HEK293 (cell line): ENCODE measurements around the gene CBX8.

ENCODE experiments used
- MEIS1 ChIP-seq: sonication (generic); formaldehyde crosslinking; IDR thresholded peaks from 2 replicates; pipeline ENCODE4 v1.8.1; 2022; ENCODE audit warnings: missing genetic modification reagents, mild to moderate bottlenecking, borderline replicate concordance
- YY1 ChIP-seq: fragments of 450-650 bp; formaldehyde crosslinking; IDR thresholded peaks from 2 replicates; pipeline ENCODE4 v1.5.1; 2018; ENCODE audit warnings: missing biosample characterization, missing genetic modification characterization
- ZBTB1 ChIP-seq: fragments of 450-650 bp; formaldehyde crosslinking; IDR thresholded peaks from 2 replicates; pipeline ENCODE4 v1.5.1; 2016; ENCODE audit warnings: missing biosample characterization, missing genetic modification characterization
- ZBTB21 ChIP-seq: fragments of 450-650 bp; formaldehyde crosslinking; IDR thresholded peaks from 2 replicates; pipeline ENCODE4 v1.5.1; 2017; ENCODE audit warnings: missing biosample characterization, missing genetic modification characterization
- ZFP41 ChIP-seq: fragments of 450-650 bp; formaldehyde crosslinking; IDR thresholded peaks from 2 replicates; pipeline ENCODE4 v1.5.1; 2016; ENCODE audit warnings: missing biosample characterization, missing genetic modification characterization, borderline replicate concordance
- ZNF10 ChIP-seq: fragments of 450-650 bp; formaldehyde crosslinking; IDR thresholded peaks from 2 replicates; pipeline ENCODE4 v1.5.1; 2017; ENCODE audit warnings: missing biosample characterization, missing genetic modification characterization
- ZNF169 ChIP-seq: fragments of 450-650 bp; formaldehyde crosslinking; IDR thresholded peaks from 2 replicates; pipeline ENCODE4 v1.5.1; 2016; ENCODE audit warnings: missing biosample characterization, missing genetic modification characterization
- ZNF514 ChIP-seq: fragments of 450-650 bp; formaldehyde crosslinking; IDR thresholded peaks from 2 replicates; pipeline ENCODE4 v1.5.1; 2016; ENCODE audit warnings: missing biosample characterization, missing genetic modification characterization
- ZNF521 ChIP-seq: fragments of 450-650 bp; formaldehyde crosslinking; IDR thresholded peaks from 2 replicates; pipeline ENCODE4 v1.5.1; 2017; ENCODE audit warnings: missing biosample characterization, mild to moderate bottlenecking, missing genetic modification characterization
- ZNF548 ChIP-seq: fragments of 450-650 bp; formaldehyde crosslinking; IDR thresholded peaks from 2 replicates; pipeline ENCODE4 v1.5.1; 2016; ENCODE audit warnings: missing biosample characterization, missing genetic modification characterization
- ZNF610 ChIP-seq: fragments of 450-650 bp; formaldehyde crosslinking; IDR thresholded peaks from 2 replicates; pipeline ENCODE4 v1.5.1; 2016; ENCODE audit warnings: missing biosample characterization, missing genetic modification characterization, borderline replicate concordance
- ZNF670 ChIP-seq: fragments of 450-650 bp; formaldehyde crosslinking; IDR thresholded peaks from 2 replicates; pipeline ENCODE4 v1.5.1; 2016; ENCODE audit warnings: missing biosample characterization, missing genetic modification characterization, low read depth
- TF ChIP-seq, protein P1 (sequence below): fragments of 450-650 bp; formaldehyde crosslinking; conservative IDR thresholded peaks from 2 replicates; pipeline ENCODE4 v1.5.1; 2016; ENCODE audit warnings: low read depth, missing biosample characterization, missing genetic modification characterization
- TF ChIP-seq, protein P2 (sequence below): fragments of 450-650 bp; formaldehyde crosslinking; IDR thresholded peaks from 2 replicates; pipeline ENCODE4 v1.5.1; 2016; ENCODE audit warnings: missing biosample characterization, missing genetic modification characterization
- TF ChIP-seq, protein P3 (sequence below): fragments of 450-650 bp; formaldehyde crosslinking; IDR thresholded peaks from 2 replicates; pipeline ENCODE4 v1.5.1; 2016; ENCODE audit warnings: missing biosample characterization, missing genetic modification characterization
- TF ChIP-seq, protein P4 (sequence below): fragments of 450-650 bp; formaldehyde crosslinking; IDR thresholded peaks from 2 replicates; pipeline ENCODE4 v1.5.1; 2017; ENCODE audit warnings: missing biosample characterization, missing genetic modification characterization
- TF ChIP-seq, protein P5 (sequence below): fragments of 450-650 bp; formaldehyde crosslinking; IDR thresholded peaks from 2 replicates; pipeline ENCODE4 v1.5.1; 2016; ENCODE audit warnings: missing biosample characterization, missing genetic modification characterization, borderline replicate concordance
- TF ChIP-seq, protein P6 (sequence below): fragments of 450-650 bp; formaldehyde crosslinking; IDR thresholded peaks from 2 replicates; pipeline ENCODE4 v1.5.1; 2017; ENCODE audit warnings: missing biosample characterization, missing genetic modification characterization

CBX8 gene

DNA sequence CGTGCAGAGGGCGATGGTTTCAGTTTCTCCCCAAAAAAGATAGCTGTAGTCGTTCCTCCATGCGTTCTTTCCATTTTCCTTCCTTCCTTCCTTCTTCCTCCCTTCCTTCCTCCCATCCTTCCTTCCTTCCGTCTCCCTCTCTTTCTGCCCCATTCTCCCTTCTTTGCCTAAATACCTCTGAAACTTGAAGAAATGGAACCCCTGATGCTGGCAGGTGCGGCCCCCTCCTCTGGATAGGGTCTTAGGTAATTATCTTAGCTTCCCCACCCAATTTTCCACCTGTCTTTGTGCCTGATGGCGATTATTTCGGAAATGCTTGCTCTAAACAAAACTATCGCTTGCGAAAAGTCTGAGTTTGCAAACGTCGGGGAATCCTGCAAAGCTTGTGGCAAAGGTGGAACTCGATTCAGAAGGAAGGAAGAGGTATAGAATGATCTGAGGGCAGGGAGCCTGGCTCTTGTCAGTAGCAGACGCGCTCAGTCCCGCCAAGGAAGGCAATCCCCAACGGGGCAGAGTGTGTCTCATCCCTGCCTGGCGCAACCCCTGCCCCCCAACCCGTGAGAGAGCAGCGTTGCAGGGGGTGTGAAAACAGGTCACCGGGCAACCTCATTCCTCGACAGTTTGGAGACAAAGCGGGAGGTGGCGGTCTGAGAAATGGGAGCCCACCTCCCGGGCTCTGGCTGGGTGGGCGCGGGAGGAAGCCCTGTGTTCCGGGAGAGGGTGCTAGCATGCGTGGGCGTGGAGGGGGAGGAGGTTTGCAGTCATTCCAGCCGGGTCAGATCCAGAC is 2.9 kb upstream of the CBX8 start (continued):
- TF ChIP-seq, protein P1, sequence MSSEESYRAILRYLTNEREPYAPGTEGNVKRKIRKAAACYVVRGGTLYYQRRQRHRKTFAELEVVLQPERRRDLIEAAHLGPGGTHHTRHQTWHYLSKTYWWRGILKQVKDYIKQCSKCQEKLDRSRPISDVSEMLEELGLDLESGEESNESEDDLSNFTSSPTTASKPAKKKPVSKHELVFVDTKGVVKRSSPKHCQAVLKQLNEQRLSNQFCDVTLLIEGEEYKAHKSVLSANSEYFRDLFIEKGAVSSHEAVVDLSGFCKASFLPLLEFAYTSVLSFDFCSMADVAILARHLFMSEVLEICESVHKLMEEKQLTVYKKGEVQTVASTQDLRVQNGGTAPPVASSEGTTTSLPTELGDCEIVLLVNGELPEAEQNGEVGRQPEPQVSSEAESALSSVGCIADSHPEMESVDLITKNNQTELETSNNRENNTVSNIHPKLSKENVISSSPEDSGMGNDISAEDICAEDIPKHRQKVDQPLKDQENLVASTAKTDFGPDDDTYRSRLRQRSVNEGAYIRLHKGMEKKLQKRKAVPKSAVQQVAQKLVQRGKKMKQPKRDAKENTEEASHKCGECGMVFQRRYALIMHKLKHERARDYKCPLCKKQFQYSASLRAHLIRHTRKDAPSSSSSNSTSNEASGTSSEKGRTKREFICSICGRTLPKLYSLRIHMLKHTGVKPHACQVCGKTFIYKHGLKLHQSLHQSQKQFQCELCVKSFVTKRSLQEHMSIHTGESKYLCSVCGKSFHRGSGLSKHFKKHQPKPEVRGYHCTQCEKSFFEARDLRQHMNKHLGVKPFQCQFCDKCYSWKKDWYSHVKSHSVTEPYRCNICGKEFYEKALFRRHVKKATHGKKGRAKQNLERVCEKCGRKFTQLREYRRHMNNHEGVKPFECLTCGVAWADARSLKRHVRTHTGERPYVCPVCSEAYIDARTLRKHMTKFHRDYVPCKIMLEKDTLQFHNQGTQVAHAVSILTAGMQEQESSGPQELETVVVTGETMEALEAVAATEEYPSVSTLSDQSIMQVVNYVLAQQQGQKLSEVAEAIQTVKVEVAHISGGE (tag by site-specific recombination) = no peak
- no peak for TF ChIP-seq ZBTB1
- TF ChIP-seq ZBTB21 (tag by site-specific recombination) = no peak
- TF ChIP-seq, protein P2, sequence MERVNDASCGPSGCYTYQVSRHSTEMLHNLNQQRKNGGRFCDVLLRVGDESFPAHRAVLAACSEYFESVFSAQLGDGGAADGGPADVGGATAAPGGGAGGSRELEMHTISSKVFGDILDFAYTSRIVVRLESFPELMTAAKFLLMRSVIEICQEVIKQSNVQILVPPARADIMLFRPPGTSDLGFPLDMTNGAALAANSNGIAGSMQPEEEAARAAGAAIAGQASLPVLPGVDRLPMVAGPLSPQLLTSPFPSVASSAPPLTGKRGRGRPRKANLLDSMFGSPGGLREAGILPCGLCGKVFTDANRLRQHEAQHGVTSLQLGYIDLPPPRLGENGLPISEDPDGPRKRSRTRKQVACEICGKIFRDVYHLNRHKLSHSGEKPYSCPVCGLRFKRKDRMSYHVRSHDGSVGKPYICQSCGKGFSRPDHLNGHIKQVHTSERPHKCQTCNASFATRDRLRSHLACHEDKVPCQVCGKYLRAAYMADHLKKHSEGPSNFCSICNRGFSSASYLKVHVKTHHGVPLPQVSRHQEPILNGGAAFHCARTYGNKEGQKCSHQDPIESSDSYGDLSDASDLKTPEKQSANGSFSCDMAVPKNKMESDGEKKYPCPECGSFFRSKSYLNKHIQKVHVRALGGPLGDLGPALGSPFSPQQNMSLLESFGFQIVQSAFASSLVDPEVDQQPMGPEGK (tag by site-specific recombination) = peak; percentile 60
- TF ChIP-seq ZNF169 (tag by site-specific recombination) = no peak
- no peak for TF ChIP-seq ZNF10 (tag by site-specific recombination)
- TF ChIP-seq, protein P3, sequence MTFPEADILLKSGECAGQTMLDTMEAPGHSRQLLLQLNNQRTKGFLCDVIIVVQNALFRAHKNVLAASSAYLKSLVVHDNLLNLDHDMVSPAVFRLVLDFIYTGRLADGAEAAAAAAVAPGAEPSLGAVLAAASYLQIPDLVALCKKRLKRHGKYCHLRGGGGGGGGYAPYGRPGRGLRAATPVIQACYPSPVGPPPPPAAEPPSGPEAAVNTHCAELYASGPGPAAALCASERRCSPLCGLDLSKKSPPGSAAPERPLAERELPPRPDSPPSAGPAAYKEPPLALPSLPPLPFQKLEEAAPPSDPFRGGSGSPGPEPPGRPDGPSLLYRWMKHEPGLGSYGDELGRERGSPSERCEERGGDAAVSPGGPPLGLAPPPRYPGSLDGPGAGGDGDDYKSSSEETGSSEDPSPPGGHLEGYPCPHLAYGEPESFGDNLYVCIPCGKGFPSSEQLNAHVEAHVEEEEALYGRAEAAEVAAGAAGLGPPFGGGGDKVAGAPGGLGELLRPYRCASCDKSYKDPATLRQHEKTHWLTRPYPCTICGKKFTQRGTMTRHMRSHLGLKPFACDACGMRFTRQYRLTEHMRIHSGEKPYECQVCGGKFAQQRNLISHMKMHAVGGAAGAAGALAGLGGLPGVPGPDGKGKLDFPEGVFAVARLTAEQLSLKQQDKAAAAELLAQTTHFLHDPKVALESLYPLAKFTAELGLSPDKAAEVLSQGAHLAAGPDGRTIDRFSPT = peak; percentile 48; the same call in 1 of the 2 replicates
- TF ChIP-seq ZNF548 (tag by site-specific recombination) = no peak
- TF ChIP-seq, protein P4, sequence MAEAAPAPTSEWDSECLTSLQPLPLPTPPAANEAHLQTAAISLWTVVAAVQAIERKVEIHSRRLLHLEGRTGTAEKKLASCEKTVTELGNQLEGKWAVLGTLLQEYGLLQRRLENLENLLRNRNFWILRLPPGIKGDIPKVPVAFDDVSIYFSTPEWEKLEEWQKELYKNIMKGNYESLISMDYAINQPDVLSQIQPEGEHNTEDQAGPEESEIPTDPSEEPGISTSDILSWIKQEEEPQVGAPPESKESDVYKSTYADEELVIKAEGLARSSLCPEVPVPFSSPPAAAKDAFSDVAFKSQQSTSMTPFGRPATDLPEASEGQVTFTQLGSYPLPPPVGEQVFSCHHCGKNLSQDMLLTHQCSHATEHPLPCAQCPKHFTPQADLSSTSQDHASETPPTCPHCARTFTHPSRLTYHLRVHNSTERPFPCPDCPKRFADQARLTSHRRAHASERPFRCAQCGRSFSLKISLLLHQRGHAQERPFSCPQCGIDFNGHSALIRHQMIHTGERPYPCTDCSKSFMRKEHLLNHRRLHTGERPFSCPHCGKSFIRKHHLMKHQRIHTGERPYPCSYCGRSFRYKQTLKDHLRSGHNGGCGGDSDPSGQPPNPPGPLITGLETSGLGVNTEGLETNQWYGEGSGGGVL (tag by site-specific recombination) = peak; percentile 57
- TF ChIP-seq YY1 (tag by site-specific recombination) = no peak
- no peak for TF ChIP-seq ZNF514 (tag by site-specific recombination)
- TF ChIP-seq ZNF521 (tag by site-specific recombination) = no peak
- TF ChIP-seq, protein P5, sequence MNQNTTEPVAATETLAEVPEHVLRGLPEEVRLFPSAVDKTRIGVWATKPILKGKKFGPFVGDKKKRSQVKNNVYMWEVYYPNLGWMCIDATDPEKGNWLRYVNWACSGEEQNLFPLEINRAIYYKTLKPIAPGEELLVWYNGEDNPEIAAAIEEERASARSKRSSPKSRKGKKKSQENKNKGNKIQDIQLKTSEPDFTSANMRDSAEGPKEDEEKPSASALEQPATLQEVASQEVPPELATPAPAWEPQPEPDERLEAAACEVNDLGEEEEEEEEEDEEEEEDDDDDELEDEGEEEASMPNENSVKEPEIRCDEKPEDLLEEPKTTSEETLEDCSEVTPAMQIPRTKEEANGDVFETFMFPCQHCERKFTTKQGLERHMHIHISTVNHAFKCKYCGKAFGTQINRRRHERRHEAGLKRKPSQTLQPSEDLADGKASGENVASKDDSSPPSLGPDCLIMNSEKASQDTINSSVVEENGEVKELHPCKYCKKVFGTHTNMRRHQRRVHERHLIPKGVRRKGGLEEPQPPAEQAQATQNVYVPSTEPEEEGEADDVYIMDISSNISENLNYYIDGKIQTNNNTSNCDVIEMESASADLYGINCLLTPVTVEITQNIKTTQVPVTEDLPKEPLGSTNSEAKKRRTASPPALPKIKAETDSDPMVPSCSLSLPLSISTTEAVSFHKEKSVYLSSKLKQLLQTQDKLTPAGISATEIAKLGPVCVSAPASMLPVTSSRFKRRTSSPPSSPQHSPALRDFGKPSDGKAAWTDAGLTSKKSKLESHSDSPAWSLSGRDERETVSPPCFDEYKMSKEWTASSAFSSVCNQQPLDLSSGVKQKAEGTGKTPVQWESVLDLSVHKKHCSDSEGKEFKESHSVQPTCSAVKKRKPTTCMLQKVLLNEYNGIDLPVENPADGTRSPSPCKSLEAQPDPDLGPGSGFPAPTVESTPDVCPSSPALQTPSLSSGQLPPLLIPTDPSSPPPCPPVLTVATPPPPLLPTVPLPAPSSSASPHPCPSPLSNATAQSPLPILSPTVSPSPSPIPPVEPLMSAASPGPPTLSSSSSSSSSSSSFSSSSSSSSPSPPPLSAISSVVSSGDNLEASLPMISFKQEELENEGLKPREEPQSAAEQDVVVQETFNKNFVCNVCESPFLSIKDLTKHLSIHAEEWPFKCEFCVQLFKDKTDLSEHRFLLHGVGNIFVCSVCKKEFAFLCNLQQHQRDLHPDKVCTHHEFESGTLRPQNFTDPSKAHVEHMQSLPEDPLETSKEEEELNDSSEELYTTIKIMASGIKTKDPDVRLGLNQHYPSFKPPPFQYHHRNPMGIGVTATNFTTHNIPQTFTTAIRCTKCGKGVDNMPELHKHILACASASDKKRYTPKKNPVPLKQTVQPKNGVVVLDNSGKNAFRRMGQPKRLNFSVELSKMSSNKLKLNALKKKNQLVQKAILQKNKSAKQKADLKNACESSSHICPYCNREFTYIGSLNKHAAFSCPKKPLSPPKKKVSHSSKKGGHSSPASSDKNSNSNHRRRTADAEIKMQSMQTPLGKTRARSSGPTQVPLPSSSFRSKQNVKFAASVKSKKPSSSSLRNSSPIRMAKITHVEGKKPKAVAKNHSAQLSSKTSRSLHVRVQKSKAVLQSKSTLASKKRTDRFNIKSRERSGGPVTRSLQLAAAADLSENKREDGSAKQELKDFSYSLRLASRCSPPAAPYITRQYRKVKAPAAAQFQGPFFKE = 0 out of 2 replicates have a peak, but pooled peaks have one; percentile 77
- TF ChIP-seq, protein P6, sequence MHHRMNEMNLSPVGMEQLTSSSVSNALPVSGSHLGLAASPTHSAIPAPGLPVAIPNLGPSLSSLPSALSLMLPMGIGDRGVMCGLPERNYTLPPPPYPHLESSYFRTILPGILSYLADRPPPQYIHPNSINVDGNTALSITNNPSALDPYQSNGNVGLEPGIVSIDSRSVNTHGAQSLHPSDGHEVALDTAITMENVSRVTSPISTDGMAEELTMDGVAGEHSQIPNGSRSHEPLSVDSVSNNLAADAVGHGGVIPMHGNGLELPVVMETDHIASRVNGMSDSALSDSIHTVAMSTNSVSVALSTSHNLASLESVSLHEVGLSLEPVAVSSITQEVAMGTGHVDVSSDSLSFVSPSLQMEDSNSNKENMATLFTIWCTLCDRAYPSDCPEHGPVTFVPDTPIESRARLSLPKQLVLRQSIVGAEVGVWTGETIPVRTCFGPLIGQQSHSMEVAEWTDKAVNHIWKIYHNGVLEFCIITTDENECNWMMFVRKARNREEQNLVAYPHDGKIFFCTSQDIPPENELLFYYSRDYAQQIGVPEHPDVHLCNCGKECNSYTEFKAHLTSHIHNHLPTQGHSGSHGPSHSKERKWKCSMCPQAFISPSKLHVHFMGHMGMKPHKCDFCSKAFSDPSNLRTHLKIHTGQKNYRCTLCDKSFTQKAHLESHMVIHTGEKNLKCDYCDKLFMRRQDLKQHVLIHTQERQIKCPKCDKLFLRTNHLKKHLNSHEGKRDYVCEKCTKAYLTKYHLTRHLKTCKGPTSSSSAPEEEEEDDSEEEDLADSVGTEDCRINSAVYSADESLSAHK (tag by site-specific recombination) = peak; percentile 58; the same call in 1 of the 2 replicates
- no peak for TF ChIP-seq ZNF610 (tag by site-specific recombination)
- no peak for TF ChIP-seq ZNF670 (tag by site-specific recombination)
- TF ChIP-seq MEIS1 (CRISPR knock-in tag) = no peak
- TF ChIP-seq ZFP41 (tag by site-specific recombination) = no peak
